Liver (tissue), 3 donors: ENCODE results near the gene PLEKHA6.
"Not testable (repeated sequence)": the region's sequence is repeated elsewhere in the genome, so short reads cannot be mapped to it uniquely, and the experiment has no call there.

ENCODE experiments used
- EGR1 ChIP-seq, 2 donors: IDR thresholded peaks; 2 replicates each; pipeline ENCODE4 v1.6.1; 2016 to 2018; ENCODE audit warnings: antibody characterized with exemption in 2 of 2, low read depth in 2 of 2
- JUND ChIP-seq, 2 donors: IDR thresholded peaks; 2 replicates each; pipeline ENCODE4 v1.6.1; 2016; ENCODE audit warnings: antibody characterized with exemption in 2 of 2
- RAD21 ChIP-seq, 2 donors: IDR thresholded peaks; 2 replicates each; pipeline ENCODE4 v1.6.1; 2016; ENCODE audit warnings: antibody characterized with exemption in 2 of 2, mild to moderate bottlenecking in 2 of 2
- RXRA ChIP-seq, 2 donors: IDR thresholded peaks; 2 replicates each; pipeline ENCODE4 v1.6.1; 2017 to 2018; ENCODE audit warnings: antibody characterized with exemption in 2 of 2, mild to moderate bottlenecking in 1 of 2
- SP1 ChIP-seq: IDR thresholded peaks from 2 replicates; pipeline ENCODE4 v1.6.1; 2018; ENCODE audit warnings: antibody characterized with exemption, mild to moderate bottlenecking
- TAF1 ChIP-seq: conservative IDR thresholded peaks from 2 replicates; pipeline ENCODE4 v1.6.1; 2016; ENCODE audit warnings: antibody characterized with exemption, mild to moderate bottlenecking
- YY1 ChIP-seq: IDR thresholded peaks from 2 replicates; pipeline ENCODE4 v1.6.1; 2016; ENCODE audit warnings: antibody characterized with exemption, mild to moderate bottlenecking
- TF ChIP-seq, protein P1 (sequence below): fragments of 150-350 bp; IDR thresholded peaks from 2 replicates; pipeline ENCODE4 v1.5.1; 2017; ENCODE audit warnings: improper control_type of control experiment, low read depth, low read length; ENCODE audit not compliant: missing input control
- TF ChIP-seq, protein P2 (sequence below): IDR thresholded peaks from 2 replicates; pipeline ENCODE4 v1.6.1; 2016; ENCODE audit warnings: antibody characterized with exemption
- TF ChIP-seq, protein P3 (sequence below): IDR thresholded peaks from 2 replicates; pipeline ENCODE4 v1.6.1; 2016; ENCODE audit warnings: antibody characterized with exemption, mild to moderate bottlenecking
- TF ChIP-seq, protein P4 (sequence below): IDR thresholded peaks from 2 replicates; pipeline ENCODE4 v1.6.1; 2016; ENCODE audit warnings: antibody characterized with exemption
- donor health status: healthy.
- donor health status: healthy.

DNA sequence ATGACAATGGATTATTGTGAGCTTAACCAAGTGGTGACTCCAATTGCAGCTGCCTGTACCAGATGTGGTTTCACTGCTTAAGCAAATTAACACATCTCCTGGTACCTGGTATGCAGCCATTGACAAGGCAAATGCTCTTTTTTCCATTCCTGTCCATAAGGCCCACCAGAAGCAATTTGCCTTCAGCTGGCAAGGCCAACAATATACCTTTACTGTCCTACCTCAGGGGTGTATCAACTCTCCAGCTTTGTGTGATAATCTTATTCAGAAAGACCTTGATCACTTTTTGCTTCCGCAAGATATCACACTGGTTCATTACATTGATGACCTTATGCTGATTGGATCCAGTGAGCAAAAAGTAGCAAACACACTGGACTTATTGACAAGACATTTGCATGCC lies 122.2 kb downstream of the PLEKHA6 start:
- TF ChIP-seq, protein P1, sequence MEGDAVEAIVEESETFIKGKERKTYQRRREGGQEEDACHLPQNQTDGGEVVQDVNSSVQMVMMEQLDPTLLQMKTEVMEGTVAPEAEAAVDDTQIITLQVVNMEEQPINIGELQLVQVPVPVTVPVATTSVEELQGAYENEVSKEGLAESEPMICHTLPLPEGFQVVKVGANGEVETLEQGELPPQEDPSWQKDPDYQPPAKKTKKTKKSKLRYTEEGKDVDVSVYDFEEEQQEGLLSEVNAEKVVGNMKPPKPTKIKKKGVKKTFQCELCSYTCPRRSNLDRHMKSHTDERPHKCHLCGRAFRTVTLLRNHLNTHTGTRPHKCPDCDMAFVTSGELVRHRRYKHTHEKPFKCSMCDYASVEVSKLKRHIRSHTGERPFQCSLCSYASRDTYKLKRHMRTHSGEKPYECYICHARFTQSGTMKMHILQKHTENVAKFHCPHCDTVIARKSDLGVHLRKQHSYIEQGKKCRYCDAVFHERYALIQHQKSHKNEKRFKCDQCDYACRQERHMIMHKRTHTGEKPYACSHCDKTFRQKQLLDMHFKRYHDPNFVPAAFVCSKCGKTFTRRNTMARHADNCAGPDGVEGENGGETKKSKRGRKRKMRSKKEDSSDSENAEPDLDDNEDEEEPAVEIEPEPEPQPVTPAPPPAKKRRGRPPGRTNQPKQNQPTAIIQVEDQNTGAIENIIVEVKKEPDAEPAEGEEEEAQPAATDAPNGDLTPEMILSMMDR = not testable (repeated sequence)
- TF ChIP-seq, protein P2, sequence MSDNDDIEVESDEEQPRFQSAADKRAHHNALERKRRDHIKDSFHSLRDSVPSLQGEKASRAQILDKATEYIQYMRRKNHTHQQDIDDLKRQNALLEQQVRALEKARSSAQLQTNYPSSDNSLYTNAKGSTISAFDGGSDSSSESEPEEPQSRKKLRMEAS = not testable (repeated sequence)
- not testable (repeated sequence) for TF ChIP-seq EGR1 (IDR thresholded peaks at IDR 0.05; ENCODE audit: low read depth in 2 of 2); TAF1; SP1; RAD21 (IDR thresholded peaks at IDR 0.05); JUND (IDR thresholded peaks at IDR 0.05); RXRA (IDR thresholded peaks at IDR 0.05); YY1
- TF ChIP-seq, protein P3, sequence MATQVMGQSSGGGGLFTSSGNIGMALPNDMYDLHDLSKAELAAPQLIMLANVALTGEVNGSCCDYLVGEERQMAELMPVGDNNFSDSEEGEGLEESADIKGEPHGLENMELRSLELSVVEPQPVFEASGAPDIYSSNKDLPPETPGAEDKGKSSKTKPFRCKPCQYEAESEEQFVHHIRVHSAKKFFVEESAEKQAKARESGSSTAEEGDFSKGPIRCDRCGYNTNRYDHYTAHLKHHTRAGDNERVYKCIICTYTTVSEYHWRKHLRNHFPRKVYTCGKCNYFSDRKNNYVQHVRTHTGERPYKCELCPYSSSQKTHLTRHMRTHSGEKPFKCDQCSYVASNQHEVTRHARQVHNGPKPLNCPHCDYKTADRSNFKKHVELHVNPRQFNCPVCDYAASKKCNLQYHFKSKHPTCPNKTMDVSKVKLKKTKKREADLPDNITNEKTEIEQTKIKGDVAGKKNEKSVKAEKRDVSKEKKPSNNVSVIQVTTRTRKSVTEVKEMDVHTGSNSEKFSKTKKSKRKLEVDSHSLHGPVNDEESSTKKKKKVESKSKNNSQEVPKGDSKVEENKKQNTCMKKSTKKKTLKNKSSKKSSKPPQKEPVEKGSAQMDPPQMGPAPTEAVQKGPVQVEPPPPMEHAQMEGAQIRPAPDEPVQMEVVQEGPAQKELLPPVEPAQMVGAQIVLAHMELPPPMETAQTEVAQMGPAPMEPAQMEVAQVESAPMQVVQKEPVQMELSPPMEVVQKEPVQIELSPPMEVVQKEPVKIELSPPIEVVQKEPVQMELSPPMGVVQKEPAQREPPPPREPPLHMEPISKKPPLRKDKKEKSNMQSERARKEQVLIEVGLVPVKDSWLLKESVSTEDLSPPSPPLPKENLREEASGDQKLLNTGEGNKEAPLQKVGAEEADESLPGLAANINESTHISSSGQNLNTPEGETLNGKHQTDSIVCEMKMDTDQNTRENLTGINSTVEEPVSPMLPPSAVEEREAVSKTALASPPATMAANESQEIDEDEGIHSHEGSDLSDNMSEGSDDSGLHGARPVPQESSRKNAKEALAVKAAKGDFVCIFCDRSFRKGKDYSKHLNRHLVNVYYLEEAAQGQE = not testable (repeated sequence)
- TF ChIP-seq, protein P4, sequence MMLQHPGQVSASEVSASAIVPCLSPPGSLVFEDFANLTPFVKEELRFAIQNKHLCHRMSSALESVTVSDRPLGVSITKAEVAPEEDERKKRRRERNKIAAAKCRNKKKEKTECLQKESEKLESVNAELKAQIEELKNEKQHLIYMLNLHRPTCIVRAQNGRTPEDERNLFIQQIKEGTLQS = not testable (repeated sequence)
